AG08396 (cell line): ENCODE measurements around the gene CD84.
"Not testable (repeated sequence)": the region's sequence is repeated elsewhere in the genome, so short reads cannot be mapped to it uniquely, and the experiment has no call there.

Experiments used
- DNase-seq: peaks from one replicate; pipeline ENCODE4 v3.0.0; 2012; ENCODE audit warnings: low spot score, mixed read lengths

Gene CD84

DNA sequence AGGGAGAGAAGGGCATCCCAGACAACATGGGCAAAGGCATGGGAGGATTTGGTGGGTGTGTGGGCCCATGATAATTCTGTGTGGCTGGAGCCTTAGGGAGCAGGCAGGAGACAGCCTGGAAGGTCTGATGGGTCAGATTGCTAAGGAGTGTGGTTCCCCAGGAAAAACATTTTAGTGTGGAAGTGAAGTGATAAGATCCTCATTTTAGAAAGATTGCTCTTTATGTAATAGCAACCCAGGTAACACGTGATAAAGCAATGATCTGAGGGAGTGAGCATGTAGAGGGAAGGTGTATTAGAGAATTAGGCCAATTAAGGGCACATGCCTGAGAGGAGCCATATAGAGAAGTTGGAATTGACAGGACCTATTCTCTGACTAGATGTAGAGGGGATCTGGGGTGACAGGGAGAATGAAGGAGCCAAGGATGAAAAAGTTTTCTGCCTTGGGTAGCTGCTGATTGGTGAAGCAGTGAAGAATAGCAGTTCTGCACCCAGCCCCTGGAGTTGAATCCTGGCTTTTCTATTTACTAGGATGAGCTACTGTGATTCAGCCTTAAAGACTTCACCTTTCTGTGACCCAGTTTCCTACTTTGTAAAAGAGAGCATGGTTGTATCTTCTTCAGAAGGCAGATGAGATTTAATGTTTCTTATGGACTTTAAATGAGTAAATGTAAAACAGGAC, 37.5 kb downstream of the CD84 start:
- no peak for DNase-seq

DNA sequence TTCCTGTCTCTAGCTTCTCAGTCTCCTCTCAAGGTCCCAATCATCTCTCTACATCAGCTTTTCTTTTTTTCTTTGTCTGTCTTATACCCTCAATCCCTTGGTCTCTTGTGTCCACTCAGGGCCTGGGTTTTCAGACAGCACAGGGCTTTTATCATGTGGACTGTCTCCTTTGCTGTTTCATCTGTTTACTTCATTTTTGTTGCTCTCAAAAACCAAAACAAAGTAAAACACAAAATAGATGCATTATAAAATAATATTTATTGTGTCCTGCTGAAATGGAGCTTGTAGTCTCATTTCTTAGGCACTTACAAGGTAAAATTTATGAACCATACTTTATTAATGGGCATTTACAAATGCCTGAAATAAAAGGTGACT, 38.5 kb downstream of the CD84 start:
- DNase-seq = no peak

DNA sequence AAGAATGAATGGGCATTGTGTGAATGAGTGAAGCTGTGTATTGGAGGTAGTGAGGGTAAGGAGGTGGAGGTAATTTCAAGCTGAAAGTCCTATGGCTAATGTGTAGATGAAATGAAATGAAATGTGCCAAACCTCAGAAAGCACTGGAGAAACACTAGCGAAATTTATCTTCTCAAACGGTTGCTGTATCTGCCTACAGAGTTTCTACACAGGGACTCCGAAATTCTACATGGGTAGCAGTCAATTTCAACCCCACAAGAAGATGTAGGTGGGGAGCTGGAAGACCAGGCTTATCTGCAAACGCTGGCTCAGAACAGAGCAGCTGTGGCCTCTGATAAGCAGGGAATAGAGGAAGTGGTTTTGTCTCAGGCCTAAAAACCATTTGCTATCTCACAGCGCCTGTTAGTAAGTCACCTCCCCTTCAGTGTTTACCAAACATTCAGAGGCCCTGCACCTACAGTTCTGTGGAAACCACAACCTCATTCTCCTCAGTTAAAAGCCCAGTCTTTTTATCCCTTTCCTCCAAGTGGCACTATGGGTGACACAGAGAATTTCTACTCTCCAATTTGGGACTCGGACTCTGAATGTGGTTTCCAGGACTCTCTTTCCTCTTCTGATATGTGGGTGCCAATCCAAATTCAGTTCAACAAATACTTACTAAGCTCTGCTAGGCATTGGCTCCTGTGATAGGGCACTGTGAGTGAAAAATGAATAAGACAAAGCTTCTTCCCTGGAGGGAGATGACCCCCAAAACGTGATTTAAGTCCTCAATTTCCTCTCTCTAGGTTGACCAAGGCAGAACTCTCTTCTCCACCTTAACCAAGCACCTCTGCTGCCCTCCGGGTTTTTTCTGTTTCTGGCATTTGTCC, 39.1 kb downstream of the CD84 start:
- DNase-seq = no peak

- DNase-seq = no peak
Observed at GRCh38 chr1:160539684-160539989, 39.7 kb downstream of the CD84 start.

DNA sequence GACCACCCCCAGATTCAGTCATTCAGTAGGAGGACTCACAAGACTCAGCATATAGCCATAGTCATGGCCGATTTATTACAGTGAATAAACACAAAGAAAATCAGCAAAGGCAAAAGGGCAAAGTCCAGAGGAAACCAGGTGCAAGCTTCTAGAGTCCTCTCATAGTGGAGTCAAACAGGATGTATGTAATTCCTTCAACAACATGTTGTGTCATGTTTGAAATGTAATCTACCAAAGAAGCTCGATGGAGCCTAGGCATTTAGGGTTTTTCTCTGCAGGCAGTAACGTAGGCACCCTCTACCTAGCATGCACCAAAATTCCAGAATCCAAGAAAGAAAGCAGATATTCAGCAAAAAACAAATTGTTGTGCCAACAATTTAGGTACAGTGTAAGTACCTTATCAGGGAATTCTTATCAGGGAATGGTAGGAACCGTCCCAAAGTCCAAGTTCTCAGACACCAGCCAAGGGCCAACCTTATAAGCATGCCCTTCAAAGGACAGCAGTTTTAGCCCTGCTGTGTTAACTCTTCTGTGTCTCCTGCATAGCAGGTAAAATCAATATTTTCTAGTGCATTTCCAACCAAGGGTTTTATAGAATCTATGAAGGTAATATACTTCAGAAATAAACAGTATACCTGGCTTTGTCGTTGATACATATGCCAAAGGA, 40.2 kb downstream of the CD84 start:
- no peak for DNase-seq

- no peak for DNase-seq
Observed at GRCh38 chr1:160537714-160538665, 41.3 kb downstream of the CD84 start.

GRCh38 chr1:160534823-160535605, 44.3 kb downstream of the CD84 start:
- DNase-seq = no peak

DNA sequence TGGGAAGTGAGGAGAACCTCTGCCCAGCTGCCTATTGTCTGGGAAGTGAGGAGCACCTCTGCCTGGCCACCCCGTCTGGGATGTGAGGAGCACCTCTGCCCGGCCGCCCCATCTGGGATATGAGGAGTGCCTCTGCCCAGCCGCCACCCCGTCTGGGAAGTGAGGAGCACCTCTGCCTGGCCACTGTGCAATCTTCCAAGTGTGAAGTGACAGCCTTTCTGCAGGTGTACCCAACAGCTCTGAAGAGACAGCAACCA, 46.8 kb downstream of the CD84 start:
- not testable (repeated sequence) for DNase-seq

DNA sequence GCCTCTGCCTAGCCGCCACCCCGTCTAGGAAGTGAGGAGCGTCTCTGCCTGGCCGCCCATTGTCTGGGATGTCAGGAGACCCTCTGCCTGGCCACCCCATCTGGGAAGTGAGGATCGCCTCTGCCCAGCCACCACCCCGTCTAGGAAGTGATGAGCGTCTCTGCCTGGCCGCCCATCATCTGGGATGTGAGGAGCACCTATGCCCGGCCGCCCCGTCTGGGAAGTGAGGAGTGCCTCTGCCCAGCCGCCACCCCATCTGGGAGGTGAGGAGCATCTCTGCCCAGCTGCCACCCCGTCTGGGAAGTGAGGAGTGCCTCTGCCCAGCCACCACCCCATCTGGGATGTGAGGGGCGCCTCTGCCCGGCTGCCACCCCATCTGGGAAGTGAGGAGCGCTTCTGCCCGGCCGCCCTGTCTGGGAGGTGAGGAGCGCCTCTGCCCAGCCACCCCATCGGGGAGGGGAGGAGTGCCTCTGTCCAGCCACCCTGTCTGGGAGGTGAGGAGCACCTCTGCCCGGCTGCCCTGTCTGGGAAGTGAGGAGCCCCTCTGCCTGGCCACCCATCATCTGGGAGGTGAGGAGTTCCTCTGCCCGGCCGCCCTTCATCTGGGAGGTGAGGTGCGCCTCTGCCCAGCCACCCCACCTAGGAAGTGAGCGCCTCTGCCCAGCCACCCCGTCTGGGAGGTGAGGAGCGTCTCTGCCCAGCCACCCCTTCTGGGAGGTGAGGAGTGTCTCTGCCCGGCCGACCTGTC, 47.3 kb downstream of the CD84 start:
- not testable (repeated sequence) for DNase-seq

DNA sequence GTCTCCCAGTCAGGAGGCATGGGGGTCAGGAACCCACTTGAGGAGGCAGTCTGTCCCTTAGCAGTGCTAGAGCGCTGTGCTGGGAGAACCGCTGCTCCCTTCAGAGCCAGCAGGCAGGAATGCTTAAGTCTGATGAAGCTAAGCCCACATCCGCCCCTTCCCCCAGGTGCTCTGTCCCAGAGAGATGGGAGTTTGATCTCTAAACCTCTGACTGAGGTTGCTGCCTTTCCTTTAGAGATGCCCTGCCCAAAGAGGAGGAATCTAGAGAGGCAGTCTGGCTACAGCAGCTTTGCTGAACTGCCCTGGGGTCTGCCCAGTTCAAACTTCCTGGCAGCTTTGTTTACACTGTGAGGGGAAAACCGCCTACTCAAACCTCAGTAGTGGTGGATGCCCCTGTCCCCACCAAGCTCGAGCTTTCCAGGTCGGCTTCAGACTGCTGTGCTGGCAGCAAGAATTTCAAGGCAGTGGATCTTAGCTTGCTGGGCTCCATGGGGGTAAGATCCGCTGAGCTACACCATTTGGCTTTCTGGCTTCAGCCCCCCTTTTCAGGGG, 49.8 kb downstream of the CD84 start:
- DNase-seq = not testable (repeated sequence)

GRCh38 chr1:160523789-160524188, 55.5 kb downstream of the CD84 start:
- not testable (repeated sequence) for DNase-seq

DNA sequence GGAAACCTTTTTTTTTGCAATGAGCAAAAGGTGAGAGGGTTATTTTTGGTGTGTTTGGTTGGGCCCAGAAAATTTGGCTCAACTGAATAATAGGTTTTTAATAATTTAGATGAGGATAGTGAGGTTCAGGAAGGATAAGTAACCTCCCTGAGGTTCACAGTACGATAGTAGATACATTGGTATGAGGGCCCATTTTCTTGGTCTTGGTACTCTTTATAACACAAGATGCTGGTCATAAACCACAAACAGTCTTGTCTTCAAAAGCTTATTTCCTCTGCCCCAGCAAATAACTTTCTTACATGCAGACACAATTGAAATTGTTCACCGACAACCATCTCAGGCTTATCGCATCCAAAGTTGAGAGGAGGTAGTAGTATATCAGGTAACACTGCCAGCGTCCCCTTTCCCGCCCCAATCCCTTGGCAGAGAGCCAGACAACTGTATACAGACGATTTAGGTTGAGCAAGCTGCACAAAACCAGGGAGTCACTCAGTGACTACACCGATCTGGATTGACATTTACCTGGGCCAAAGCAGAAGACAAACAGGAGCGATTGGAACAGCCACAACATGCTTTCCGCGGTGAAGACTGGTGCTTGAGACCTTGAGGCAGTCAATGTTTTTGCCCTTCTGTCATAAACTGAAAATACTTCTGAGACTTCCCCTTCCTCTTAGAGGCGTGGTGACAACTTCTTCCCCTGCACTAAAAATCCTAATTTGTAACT, 56.5 kb downstream of the CD84 start, which contains the start of gene SLAMF6:
TSS of gene SLAMF6 (minus strand) at position 634 of the 724 bp plus-strand sequence. CDS start at position 571, 63 bp downstream.
- no peak for DNase-seq

GRCh38 chr1:160522136-160522535, 57.2 kb downstream of the CD84 start:
- no peak for DNase-seq

GRCh38 chr1:160521554-160521953, 57.7 kb downstream of the CD84 start:
- no peak for DNase-seq

GRCh38 chr1:160520999-160521398, 58.3 kb downstream of the CD84 start:
- DNase-seq = no peak

GRCh38 chr1:160520582-160520981, 58.7 kb downstream of the CD84 start:
- DNase-seq = no peak

DNA sequence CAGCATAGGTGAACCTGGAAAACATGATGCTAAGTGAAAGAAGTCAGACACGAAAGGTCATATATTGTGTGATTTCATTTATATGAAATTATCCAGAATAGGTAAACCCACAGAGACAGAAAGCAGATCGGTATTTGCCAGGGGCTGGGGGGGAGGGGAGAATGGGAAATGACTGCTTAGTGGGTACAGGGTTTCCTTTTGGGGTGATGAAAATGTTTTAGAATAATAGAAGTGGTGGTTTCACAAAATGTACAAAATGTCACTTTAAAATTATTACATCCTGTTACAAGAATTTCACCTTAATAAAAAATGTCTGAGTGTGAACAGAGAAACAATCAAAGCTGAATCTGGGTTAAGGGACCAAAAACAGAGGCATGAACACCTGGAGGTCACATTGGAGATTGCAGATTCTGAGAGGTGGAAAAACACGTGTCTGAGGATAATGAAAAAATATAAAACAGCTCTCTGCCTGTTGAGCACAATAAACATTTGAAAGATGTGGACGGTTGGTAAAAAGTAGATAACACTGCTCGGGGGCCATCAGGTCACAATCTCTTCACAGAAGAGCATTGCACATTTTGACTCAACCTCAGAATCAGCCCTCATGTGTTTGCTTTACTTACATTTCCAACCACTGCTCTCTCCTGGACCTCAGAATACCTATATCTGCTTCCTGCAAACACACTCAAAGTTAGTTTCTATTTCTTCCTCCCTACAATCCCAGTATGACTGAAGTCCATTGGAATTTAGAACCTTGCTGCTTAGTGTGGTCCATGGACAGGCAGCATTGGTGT, 59.5 kb downstream of the CD84 start:
- no peak for DNase-seq

DNA sequence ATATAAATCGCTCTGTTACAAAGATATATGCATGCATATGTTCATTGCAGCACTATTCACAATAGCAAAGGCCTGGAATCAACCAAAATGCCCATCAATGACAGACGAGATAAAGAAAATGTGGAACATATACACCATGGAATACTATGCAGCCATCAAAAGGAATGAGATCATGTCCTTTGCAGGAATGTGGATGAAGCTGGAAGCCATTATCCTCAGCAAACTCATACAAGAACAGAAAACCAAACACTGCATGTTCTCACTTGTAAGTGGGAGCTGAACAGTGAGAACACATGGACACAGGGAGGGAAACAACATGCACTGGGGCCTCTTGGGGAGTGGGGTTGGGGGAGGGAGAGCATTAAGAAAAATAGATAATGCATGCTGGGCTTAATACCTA, 61.8 kb downstream of the CD84 start:
- DNase-seq = not testable (repeated sequence)

- DNase-seq = not testable (repeated sequence)
Observed at GRCh38 chr1:160515908-160516307, 63.4 kb downstream of the CD84 start.
